ENCODE measurements around the gene KRTAP19-3.

The KRTAP19-3 gene

DNA sequence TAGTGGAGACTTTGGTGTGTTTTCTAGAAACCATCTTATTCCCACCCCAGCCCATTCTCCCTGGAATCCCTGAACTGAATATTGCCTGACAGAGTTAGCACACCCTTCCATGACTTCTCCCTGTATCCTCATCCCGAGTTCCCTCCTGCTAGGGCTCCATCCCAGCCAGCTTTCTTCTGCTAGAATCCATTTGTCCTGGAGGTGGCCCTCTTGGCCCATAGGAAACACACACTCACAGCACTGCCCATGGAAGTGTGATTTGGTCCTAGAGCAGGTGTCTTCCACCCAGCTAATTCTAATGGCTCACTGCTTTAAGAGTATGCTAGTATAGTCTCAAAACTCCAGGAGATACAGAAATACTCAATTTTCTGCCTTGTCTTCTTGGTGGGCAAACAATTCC lies 47.6 kb downstream of the KRTAP19-3 start:
- no peak for DNase-seq
- H3K4me3 ChIP-seq: no peak overlapping the region
- no peaks in the 10 kb centered on the region for H3K9me3 ChIP-seq
- TF ChIP-seq, protein P1, sequence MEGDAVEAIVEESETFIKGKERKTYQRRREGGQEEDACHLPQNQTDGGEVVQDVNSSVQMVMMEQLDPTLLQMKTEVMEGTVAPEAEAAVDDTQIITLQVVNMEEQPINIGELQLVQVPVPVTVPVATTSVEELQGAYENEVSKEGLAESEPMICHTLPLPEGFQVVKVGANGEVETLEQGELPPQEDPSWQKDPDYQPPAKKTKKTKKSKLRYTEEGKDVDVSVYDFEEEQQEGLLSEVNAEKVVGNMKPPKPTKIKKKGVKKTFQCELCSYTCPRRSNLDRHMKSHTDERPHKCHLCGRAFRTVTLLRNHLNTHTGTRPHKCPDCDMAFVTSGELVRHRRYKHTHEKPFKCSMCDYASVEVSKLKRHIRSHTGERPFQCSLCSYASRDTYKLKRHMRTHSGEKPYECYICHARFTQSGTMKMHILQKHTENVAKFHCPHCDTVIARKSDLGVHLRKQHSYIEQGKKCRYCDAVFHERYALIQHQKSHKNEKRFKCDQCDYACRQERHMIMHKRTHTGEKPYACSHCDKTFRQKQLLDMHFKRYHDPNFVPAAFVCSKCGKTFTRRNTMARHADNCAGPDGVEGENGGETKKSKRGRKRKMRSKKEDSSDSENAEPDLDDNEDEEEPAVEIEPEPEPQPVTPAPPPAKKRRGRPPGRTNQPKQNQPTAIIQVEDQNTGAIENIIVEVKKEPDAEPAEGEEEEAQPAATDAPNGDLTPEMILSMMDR (IDR thresholded peaks at IDR 0.05): no peak
- no peaks in the 10 kb centered on the region for H3K4me1 ChIP-seq
- no peaks in the 10 kb centered on the region for H3K36me3 ChIP-seq
- no peak overlapping the region for H3K27ac ChIP-seq
- intact Hi-C loops (cut with DNase I; ENCODE audit: low total_unique reads): no loop called here
- H3K27me3 ChIP-seq: no peaks in the 10 kb centered on the region

DNA sequence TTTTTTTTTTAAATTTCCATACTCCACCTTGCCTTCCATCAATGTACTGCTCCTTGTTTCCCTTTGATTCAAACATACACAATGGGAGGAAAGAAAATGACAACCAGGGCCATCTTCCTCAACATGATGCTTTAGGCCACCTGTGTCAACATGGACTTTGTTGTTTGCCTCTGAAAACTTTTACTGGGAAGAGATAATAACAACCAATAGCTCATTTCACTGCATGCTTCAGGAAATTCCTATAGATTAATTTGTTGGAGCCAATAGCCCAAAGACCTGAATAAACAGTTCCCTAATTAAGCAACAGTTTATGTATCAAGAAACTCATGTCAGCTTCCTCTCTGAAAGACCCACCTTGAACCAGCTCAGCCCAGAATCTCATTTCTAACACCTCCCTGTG lies 48.6 kb downstream of the KRTAP19-3 start:
- intact Hi-C loops (cut with DNase I; ENCODE audit: low total_unique reads): no loop called here
- TF ChIP-seq, protein P1 (IDR thresholded peaks at IDR 0.05): no peak

More for the DNA sequence above, 48.6 kb downstream of the KRTAP19-3 start:
- H3K36me3 ChIP-seq: no peaks in the 10 kb centered on the region
- no peaks in the 10 kb centered on the region for H3K4me1 ChIP-seq
- H3K27me3 ChIP-seq: no peaks in the 10 kb centered on the region
- no peaks in the 10 kb centered on the region for H3K9me3 ChIP-seq
- no peak for DNase-seq
- H3K27ac ChIP-seq: no peak overlapping the region
- no peak overlapping the region for H3K4me3 ChIP-seq
